HG02840 (cell line): Measurements from ENCODE around the gene SPATA24.

Experiments
- ATAC-seq: cut with Tn5 transposase; IDR thresholded peaks from one replicate; pipeline ENCODE4 v1.9.1; 2021; ENCODE audit warnings: mild to moderate bottlenecking, moderate library complexity, moderate number of reproducible peaks; ENCODE audit not compliant: unreplicated experiment, low FRiP score

SPATA24 gene

DNA sequence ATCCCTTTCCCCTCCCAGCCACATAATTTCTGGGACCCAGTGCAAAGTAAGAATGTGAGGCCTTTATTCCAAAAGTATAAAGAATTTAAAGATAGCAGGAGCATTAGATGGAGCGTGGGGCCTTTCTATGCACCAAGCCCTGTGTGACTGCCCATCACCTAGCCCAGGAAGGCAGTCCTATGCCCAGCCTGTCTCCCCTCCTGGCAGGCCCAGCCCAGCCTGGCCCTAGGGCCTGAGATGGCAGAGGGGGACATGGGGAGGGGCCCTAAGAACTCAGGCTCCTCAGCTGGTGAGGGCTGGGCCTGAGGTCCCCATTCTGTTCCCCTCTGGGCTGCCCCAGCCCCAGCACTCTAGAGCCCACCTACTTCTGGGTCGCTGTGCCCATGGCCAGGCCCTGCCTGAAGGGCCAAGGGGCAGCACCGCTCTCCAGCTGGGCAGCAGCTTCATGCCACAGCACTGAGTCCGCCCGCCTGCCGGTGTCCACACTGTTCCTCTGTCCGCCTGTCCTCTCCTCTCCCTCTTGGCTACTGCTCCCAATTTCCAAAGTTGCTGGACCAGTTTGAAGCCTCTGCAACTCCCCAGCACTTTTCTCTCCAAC lies 19.8 kb downstream of the SPATA24 start:
- ATAC-seq, result no peak

DNA sequence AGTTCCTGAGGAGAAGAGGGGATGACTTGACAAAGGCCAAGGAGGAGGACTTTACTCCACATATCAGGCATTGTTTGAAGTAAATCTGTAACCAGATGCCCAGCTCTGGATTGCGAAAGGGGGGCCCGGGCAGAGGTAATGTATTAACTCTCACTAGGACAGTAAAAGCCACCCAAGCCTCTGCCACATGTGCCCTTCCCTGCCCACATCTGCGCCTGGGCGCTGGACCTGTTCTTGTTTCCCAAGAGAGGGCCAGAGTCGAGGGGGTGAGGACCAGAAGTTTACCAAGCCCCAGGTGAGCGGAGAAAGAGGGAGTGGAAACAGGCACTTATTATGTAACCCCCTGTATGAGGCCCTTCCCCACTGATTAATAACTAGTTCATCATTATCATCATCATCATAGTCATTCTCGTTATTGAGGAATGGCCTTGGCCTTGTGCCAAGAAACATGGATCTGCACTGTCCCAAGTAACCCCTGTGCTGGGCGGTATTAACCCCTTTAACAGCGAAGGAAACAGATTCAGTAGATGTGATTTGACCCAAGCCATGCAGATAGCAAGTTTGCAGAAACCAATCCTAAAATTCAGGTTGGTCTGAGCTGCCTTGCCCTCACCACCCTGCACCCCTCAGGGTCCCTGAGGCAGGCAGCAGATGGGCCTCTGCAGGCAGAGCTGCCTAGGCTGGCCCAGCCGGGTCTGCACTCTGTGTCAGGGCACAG lies 20.5 kb downstream of the SPATA24 start, which contains the start of gene SLC23A1:
Gene SLC23A1, minus strand, starts transcription at position 23 of the 718 bp plus-strand sequence. CDS start 44 bp downstream, outside the sequence.
- ATAC-seq, result no peak

DNA sequence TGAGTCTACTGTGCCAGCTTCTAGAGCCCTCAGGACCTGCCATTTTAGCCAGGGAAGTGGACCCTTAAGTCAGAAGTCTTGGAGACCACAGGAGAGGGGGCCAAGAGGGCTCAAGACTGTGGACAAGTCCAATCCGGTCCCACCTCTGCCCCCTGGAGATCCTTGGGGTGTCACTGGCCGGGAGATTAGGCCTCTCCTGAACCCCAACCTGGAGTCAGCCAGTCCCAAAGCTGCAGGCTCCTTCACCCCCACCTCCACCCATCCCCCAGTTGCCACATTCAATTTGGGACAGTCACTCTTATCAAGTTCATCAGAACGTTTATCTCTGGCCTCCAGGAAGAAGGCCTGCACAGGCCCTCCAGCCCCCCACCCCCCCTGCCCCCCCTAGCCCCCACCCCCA lies 21.1 kb downstream of the SPATA24 start:
- no peak for ATAC-seq

DNA sequence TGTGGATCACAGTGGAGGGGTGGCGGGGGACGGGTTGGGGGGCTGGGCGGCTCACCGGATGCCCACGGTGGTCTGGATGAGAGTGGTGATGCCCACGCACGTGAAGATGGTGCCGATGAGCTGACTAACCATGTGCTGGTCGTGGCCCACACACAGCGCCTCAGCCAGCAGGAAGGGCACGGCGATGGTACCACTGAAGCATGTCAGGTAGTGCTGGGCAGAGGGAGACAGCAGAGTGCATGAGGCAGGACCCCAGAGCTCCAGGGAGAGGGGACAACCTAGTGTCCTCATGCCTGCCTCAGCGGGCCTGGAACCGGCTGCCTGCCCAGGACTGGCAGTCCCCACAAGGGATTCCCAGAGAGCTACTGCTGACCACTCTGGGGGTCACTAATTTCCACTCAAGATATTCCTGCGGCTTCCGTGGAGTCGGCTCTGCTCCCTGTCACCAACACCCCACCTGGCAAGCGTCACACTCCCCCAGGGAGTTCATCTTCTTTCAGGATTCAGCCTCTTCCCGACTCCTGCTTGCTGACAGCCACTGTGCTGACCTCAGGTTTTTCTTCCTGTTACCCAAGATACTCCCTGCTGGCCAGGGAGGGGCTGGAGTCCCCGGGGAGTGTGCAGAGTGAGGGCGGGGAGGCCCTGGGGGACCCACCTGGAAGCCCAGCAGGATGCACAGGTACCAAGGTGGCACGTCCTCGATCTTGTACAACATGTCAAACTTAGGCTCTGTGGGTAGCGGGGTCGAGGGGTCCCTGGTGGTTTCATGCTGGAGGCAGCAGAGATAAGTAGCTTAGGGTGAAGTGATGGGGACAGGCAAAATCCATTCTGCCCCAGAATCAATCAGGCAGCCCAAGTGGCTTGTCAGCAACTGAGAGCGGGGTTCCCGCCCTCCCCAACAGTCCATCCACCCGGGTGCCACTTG lies 21.8 kb downstream of the SPATA24 start:
- no peak for ATAC-seq

DNA sequence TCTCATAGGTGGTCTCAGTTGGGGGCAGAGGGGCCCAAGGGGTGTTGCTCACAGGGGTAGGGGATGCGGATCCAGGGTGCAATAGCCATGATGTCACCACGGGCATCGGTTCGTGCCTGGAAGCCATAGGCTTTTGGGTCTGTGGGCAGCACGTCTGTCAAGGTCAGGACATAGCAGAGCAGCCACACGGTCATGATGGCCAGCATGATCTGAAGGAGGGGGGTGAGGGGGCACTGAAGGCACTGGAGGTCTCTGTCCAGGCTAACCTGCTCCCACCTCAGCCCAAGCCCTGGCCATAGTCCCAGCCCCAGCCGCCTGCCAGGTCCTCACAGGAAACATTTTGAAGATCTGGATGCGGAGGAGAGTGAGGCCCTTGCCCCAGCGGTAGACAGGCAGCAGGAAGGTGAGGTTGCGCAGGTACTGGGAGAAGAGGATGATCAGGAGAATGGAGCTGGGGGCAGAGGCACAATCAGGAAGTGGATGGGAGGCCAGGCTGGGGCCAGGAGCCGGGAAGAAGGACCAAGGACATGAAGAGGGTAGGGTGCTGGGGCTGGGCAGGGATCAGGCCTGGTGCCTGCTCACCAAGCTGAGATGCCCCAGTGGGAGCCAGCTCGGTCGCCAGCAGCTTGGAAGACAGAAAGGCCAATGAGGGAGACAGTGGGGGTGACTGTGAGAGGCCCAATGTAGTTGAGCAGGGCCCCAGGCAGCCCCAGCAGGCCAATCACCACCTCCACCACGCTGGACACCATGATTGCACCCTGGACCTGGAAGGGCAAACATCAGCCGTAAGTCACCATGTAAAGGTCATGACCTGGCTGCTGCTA lies 24.1 kb downstream of the SPATA24 start:
- no peak for ATAC-seq

DNA sequence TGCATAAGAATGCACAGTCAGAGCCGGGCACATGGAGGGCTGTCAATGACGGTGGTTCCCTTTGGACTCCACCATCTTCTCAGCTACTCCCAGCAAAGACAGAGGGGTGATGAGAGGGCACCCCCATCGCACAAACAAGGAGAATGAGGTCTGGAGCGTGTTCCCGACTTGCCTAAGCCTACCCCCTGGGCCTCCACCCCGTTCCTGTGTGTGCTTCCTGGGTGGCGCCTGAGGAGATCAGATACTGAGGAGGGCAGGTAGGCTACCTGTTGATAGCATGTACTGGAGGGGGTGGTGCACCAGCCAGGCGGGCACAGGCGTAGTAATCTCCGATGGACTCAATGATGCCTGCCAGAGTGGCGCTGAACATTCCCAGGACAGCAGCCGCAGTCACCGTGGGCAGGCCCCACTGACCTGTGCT lies 24.9 kb downstream of the SPATA24 start:
- no peak for ATAC-seq

DNA sequence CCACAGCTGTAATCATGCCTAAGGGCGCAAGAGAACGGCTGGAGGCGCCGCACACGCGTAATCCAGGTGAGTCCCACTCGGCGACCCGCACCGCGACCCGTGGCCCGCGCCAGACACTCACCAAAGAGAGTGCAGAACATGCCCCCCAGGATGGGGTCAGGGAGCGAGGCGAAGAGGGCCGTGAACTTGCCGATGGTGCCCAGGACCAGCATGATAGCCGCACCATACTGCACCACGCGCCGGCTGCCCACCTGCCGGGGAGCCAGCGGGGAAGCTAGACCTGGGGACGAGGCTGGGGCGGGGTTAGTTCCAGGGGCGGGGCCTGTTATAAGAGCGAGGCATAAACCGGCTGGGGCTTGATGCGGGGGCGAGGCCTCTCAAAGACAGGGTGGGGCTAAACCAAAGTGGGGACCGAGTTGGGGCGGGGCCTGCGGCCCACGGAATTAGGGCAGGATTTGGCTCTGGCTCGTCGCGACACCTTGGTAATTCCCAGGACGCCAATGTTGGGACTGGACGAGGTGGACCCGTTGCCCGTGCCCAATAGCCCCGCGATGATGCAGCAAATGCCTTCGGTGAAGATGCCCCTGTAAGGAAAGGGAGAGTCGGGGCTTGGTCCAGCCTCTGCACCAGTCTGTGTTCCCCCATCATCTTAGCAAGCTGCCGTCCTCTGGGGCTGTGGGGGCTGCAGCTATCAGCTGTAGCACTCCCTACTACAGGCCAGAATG lies 25.6 kb downstream of the SPATA24 start:
- no peak for ATAC-seq

DNA sequence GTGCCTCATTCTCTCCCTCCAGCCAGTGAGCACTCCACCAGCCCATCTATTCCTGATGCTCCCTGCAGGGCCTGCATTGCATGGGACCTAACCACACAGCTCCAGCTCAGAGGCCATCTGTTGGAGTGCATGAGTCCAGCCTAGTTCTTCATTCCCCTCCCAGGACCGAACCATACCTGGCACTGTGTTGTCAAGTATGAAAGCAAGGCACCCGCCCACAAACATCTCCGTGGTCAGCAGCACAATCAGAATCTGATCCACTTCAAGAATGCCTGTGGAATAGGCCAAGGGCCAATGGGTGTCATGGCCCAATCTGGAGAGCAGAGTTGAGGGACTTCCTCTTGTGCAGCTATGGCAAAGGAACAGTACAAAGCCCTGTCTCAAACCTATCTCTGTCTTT lies 26.7 kb downstream of the SPATA24 start:
- no peak for ATAC-seq

DNA sequence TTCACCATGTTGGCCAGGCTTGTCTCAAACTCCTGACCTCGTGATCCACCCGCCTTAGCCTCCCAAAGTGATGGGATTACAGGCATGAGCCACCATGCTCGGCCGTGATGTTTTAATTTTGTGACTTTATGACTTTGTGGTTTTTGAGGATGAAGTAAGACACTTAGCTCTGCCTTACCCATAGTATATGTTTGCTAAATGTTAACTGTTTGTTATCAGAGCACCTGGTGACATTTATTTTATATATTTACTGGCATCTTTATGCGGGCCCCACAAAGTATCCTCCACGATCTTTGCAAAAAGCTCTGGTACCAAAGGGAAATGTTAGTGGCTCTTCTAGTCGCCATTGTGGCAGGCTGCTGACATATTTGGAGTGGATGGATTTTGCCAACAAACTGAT lies 27.5 kb downstream of the SPATA24 start:
- no peak for ATAC-seq

DNA sequence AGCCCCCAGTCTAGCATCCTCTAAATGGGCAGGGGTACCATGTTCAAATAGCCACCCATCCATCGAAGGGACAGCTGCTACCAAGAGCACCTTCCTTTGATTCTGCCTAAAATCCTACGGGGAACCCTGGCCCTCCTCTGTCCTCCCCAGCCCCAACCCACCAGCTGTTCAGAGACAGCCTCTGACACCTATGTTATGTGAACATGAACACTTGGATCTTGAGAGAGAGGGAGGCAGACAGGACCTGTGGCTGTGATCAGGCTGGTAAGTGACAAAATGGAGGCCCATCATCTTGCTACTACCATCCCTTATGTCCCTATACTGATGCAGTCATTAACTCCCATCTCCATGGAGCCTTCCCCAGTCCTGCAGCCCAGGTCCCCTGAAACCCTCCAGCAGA lies 29.0 kb downstream of the SPATA24 start:
- ATAC-seq, result no peak

DNA sequence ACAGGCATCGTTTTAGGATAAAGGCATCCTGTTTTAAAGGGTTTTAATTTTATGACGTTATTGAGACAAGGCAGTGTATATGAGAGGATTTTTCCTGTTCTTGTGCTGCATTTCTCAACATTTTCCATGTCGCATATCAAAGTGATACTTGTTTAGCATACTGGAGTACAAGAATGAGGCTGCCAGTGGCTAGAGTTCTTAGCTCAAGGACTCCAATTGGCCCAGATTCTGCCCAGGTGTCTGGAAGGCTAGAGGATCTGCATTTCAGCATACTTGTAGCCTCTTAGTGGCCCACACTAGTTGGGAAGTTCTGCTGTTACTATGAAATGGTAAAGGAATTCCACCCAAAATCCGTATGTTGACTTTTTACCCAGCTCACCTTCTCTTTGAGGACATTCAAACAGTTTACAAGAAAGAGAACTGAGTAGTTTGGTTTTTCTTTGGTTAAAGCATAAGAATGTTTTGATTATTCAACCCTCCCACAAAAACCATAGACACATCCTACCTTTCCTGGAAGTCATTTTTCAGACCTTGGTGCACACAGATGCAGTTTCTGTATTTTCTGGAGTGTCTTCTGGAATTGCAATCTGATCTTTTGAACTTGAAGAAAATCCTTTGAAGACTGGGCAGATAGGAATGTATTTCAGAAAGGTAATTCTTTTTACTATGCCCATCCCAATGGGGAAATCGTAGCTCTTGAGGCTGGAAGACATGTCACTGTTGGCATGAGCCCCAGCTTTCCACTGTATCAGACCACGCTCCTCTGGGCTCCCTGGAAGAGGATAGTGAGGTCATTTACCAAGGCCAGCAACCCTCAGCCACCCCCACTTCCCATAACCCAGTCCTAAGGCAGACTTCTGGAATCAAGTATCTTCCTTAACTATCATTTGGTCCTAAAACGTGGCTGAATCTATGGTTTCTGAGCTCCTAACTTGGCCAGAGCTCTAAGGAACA lies 32.1 kb downstream of the SPATA24 start:
- no peak for ATAC-seq

DNA sequence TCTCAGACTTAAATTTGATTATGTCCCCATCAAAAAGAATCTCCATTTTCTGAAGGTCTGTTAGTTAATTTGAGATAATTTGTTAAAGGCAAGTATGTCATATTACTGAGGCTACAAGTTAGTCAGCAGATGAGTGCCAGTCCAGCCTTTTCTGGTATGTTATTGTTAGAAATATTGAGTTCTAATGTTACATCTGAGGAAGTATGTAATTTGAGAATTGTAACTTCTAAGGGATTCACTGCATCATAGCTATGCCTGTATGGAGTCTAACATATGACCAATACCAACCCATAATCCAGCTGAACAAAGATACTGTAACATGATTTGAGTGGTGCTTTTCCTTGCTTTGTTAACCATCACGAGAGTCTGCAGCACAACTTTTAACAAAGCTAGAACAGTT lies 34.7 kb downstream of the SPATA24 start:
- no peak for ATAC-seq

DNA sequence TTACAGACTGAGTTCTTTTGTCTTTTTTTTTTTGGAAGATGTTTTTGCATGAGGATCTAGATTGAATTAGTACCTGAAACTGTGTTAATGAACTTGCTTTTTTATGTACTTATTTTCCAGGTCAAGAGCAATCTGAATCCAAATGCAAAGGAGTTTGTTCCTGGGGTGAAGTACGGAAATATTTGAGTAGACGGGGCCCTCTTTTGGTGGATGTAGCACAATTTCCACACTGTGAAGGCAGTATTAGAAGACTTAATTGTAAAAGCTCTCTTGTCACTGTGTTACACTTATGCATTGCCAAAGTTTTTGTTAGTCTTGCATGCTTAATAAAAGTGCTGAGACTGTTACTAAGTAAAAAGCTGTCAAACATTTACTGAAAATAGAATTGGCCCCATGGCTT lies 35.3 kb downstream of the SPATA24 start:
- no peak for ATAC-seq

DNA sequence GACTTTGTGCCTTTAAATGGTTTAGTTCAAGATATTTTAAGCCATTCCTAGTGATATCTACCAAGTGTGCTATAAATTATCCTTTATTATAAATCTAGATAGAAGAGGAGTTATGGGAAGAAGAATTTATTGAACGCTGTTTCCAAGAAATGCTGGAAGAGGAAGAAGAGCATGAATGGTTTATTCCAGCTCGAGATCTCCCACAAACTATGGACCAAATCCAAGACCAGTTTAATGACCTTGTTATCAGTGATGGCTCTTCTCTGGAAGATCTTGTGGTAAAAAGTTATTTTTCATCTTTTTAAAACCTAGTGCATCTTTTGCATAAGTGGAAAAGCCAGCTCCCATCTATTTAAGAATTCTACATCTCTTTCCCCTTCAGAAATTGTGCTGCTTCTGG lies 39.4 kb downstream of the SPATA24 start:
- no peak for ATAC-seq

DNA sequence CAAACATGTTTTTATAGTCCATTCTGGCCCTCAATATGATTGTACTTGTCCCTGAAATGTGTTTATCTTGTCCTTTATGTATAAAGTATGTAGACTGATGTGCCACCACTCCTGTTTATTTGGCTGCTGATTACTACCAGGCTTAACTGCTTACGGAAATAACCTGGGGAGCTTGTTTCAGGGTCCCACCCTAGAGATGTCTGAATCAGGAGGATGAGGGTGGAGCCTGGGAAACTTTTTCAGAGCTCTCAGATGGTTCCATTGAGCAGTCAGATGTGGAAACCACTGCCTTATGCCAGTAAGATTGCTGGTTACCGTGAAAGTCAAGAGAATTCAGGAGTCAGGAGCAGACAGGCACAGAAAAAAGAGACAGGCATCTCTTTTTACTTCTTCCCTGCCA lies 40.0 kb downstream of the SPATA24 start:
- ATAC-seq, result no peak

DNA sequence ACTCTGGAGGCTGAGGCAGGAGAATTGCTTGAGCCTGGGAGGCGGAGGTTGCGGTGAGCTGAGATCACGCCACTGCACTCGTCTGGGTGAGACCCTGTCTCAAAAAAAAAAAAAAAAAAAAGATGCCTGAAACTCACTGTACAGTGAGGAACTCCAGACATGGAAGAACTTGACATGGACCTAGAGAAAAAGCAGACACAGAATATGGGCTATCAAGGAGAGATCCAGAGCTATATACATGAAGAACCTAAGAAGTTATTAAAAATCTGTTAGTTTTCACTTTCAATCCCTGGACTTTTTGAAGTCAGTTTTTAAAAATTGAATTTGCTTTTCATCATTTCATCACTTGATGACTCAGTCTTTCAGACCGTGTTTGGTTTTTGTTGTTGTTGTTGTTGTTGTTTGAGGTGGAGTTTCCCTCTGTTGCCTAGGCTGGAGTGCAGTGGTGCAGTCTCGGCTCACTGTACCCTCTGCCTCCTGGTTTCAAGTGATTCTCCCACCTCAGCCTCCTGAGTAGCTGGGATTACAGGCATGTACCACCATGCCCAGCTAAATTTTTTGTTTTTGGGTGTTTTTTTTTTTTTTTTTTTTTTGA lies 42.0 kb downstream of the SPATA24 start:
- ATAC-seq, result no peak

DNA sequence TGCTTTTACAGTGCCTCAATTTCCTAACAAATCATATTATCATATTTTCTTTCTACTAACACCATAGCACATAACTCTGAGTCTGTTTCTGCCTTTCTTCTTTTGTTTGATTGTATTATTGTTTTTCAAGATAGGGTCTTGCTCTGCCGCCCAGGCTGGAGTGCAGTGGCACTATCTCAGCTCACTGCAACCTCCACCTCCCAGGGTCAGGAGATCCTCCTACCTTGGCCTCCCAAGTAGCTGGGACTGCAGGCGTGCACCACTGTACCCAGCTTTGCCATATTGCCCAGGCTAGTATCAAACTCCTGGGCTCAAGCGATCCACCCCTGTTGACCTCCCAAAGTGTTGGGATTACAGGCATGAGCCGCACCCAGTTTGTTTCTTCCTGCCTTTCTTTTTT lies 43.5 kb downstream of the SPATA24 start:
- no peak for ATAC-seq

DNA sequence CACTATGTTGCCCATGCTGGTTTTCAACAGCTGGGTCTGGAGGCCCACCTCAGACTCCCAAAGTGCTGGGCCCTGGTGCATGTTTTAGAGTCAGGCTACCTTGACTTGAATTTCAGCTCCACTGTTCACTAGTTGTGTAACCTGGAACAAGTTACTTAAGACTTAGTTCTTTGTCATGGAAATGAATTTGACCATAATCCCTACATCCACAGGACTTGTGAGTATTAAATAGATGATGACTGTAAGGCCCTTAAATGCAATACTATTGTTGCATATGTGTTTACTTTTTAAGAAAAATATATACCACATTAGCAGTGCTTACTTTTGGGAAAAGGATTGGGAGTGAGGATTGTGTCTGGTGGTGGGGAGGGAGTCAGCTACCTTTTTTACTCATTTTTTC lies 45.8 kb downstream of the SPATA24 start:
- no peak for ATAC-seq
